AG04450 (cell line): ENCODE data around the gene KAT5. TPM values are rescaled to one million over a fixed set of nuclear protein-coding genes. Genes with fewer than 3 reads are reported as not detected.
"Not testable (repeated sequence)": the region's sequence is repeated elsewhere in the genome, so short reads cannot be mapped to it uniquely, and the experiment has no call there.

Source experiments
- CTCF ChIA-PET: fragments of 300-600, 350-600 bp; formaldehyde crosslinking; extraction: SDS; loops from one replicate; lab custom pipeline; 2022; ENCODE audit warnings: antibody characterized with exemption, inconsistent platforms; lab: Charles Lee
- POLR2A ChIA-PET: fragments of 350-600 bp; formaldehyde crosslinking; extraction: SDS; loops from one replicate; lab custom pipeline; 2021; ENCODE audit warnings: antibody characterized with exemption, inconsistent platforms; lab: Yijun Ruan, JAX
- DNase-seq: peaks from one replicate; pipeline ENCODE4 v3.0.0-alpha.2; 2011; ENCODE audit warnings: low read depth, low spot score
- H3K27ac ChIP-seq: one replicate; pipeline ENCODE4 v1.5.1; 2012; ENCODE audit warnings: low read depth, low read length, control low read depth
- H3K27me3 ChIP-seq: one replicate; pipeline ENCODE4 v1.6.0; 2012; ENCODE audit warnings: low read length; ENCODE audit not compliant: control insufficient read depth, insufficient read depth
- H3K4me3 ChIP-seq: 2 replicates; pipeline ENCODE4 v1.5.1; 2011; ENCODE audit warnings: mild to moderate bottlenecking, low read depth, low read length, control low read depth
- H3K9me3 ChIP-seq: 2 replicates; pipeline ENCODE4 v1.5.1; 2012; ENCODE audit warnings: low read length; ENCODE audit not compliant: control insufficient read depth, insufficient read depth
- polyA plus RNA-seq: library from polyadenylated mRNA; depleted of rRNA; stranded (reverse); fragments of >200 nt; gene quantifications from 2 replicates; pipeline ENCODE4 v1.2.3, GENCODE V29; 2011
- TF ChIP-seq, protein P1 (sequence below): IDR thresholded peaks from 2 replicates; pipeline ENCODE4 v1.5.1; 2011; ENCODE audit warnings: low read depth, low read length, control low read depth, inconsistent platforms

KAT5 gene
- polyA plus RNA-seq, 1 experiment = 22.6 TPM

DNA sequence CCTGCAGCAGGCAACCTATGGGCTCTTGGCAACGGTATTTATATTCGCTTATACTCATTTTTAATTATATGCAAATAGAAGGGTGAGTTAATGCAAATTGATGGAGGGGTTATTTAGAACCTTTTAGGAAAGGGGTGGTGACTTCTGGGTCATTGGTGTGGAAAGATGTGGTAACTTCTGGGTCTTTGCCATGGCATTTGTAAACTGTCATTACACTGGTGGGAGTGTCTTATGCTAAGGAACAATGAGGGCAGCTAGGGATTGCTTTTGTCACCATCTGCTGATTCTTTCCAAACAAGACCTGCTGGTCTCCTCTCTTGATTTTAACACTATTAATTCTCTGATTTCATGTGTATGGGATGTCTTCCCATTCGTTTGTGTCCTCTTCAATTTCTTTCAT is 11.7 kb upstream of the KAT5 start:
- Histone ChIP-seq H3K27ac (no peak overlapping the region), H3K9me3 (no peaks in the 10 kb centered on the region; the same call in 1 of the 2 replicates), H3K27me3 (peaks cover 31% of the 10 kb centered on the region), H3K4me3 (no peak overlapping the region)
- POLR2A ChIA-PET = no interaction called here
- DNase-seq = no peak
- TF ChIP-seq, protein P1, sequence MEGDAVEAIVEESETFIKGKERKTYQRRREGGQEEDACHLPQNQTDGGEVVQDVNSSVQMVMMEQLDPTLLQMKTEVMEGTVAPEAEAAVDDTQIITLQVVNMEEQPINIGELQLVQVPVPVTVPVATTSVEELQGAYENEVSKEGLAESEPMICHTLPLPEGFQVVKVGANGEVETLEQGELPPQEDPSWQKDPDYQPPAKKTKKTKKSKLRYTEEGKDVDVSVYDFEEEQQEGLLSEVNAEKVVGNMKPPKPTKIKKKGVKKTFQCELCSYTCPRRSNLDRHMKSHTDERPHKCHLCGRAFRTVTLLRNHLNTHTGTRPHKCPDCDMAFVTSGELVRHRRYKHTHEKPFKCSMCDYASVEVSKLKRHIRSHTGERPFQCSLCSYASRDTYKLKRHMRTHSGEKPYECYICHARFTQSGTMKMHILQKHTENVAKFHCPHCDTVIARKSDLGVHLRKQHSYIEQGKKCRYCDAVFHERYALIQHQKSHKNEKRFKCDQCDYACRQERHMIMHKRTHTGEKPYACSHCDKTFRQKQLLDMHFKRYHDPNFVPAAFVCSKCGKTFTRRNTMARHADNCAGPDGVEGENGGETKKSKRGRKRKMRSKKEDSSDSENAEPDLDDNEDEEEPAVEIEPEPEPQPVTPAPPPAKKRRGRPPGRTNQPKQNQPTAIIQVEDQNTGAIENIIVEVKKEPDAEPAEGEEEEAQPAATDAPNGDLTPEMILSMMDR = no peak
- CTCF ChIA-PET = interaction anchor here (1.0 kb wide), 1 partner anchor 80 kb away, joined by 6 read pairs; no protein-coding TSS in a partner anchor

DNA sequence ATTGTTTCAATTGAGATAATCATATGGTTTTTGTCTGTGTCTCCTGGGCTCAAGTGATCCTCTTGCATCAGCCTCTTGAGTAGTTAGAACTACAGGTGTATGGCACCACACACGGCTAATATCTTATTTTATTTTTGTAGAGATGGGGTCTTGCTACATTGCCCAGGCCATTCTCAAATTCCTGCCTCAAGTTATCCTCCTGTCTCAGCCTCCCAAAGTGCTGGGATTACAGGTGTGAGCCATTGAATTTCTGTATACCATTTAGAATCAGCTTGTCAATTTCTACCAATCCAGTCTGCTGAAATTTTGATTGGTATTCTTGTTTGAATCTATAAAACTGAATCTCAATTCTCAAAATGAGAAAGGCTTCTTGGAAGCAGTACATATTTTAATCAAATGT is 10.4 kb upstream of the KAT5 start:
- Histone ChIP-seq H3K9me3 (no peaks in the 10 kb centered on the region; the same call in 1 of the 2 replicates), H3K27me3 (peaks cover 31% of the 10 kb centered on the region), H3K4me3 (no peak overlapping the region), H3K27ac (no peak overlapping the region)
- ChIA-PET POLR2A (no interaction called here), CTCF (interaction anchor here (0.6 to 1.1 kb wide), 2 partner anchors 10 to 140 kb away, joined by 3 read pairs; no protein-coding TSS in a partner anchor)
- no peak for DNase-seq
- TF ChIP-seq, protein P1 = no peak

DNA sequence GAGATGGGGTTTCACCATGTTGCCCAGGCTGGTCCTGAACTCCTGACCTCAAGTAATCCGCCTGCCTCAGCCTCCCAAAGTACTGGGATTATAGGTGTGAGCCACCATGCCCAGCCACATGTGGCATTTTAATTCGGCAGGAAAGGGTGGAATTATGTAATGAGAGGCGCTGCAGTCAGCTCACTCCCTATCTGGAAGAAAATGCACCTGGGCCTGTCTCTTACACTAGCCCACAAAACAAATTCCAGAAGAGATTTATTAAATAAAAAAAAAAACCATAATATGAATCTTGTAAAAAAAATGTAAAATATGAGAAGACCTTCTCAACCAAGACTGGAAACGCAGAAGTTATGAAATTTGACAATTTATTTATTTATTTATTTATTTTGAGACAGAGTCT is 8.2 kb upstream of the KAT5 start:
- H3K4me3 ChIP-seq = no peak overlapping the region
- TF ChIP-seq, protein P1 = no peak
- H3K27me3 ChIP-seq = peaks cover 36% of the 10 kb centered on the region
- no peaks in the 10 kb centered on the region for H3K9me3 ChIP-seq
- H3K27ac ChIP-seq = no peak overlapping the region
- CTCF ChIA-PET = interaction anchor here (0.5 to 4.1 kb wide), 5 partner anchors 76 to 441 kb away, joined by 3 to 35 read pairs (median 4); no protein-coding TSS in a partner anchor
- no peak for DNase-seq
- POLR2A ChIA-PET = interaction anchor here (0.7 kb wide), 1 partner anchor 40 kb away, joined by 3 read pairs; no protein-coding TSS in a partner anchor

DNA sequence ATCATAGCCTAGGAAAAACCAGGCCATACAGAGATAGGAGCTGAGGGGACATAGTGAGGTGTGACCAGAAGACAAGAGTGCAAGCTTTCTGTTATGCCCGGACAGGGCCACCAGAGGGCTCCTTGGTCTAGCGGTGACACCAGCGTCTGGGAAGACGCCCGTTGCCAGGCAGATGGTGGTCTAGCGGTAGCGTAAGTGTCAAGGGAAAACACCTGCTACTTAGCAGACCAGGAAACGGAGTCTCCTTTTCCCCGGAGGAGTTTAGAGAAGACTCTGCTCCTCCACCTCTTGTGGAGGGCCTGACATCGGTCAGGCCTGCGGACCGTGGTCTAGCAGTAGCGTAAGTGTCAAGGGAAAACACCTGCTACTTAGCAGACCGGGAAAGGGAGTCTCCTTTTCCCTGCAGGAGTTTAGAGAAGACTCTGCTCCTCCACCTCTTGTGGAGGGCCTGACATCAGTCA is 5.7 kb upstream of the KAT5 start:
- CTCF ChIA-PET = interaction anchor here (0.7 to 4.1 kb wide), 10 partner anchors 13 to 316 kb away, joined by 3 to 35 read pairs (median 3); partner anchors contain the start of gene SNX32
- DNase-seq, H3K9me3 ChIP-seq, H3K27ac ChIP-seq, H3K4me3 ChIP-seq, POLR2A ChIA-PET: not testable (repeated sequence)
- peaks cover 26% of the 10 kb centered on the region for H3K27me3 ChIP-seq
- TF ChIP-seq, protein P1 = peak; percentile 55

DNA sequence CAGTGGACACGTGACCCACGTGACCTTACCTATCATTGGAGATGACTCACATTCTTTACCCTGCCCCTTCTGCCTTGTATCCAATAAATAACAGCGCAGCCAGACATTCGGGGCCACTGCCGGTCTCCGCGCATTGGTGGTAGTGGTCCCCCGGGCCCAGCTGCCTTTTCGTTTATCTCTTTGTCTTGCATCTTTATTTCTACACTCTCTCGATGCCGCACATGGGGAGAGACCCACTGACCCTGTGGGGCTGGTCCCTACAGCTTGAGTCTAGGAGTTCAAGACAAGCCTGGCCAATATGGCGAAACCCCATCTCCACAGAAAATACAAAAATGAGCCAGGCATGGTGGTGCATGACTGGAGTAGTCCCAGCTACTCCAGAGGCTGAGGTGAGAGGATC is 5.0 kb upstream of the KAT5 start:
- H3K27me3 ChIP-seq = peaks cover 22% of the 10 kb centered on the region
- CTCF ChIA-PET = interaction anchor here (0.9 to 4.1 kb wide), 2 partner anchors 111 to 178 kb away, joined by 3 to 35 read pairs; no protein-coding TSS in a partner anchor
- POLR2A ChIA-PET, H3K27ac ChIP-seq, DNase-seq, H3K4me3 ChIP-seq, H3K9me3 ChIP-seq: not testable (repeated sequence)
